Testis (tissue), 3 donors: ENCODE results near the gene TMEM45B. TPM values are rescaled to one million over a fixed set of nuclear protein-coding genes. Genes with fewer than 3 reads are reported as not detected.
"Not testable (repeated sequence)": the region's sequence is repeated elsewhere in the genome, so short reads cannot be mapped to it uniquely, and the experiment has no call there.

Experiments used
- DNase-seq: peaks from one replicate; pipeline ENCODE4 v3.0.0-alpha.2; 2019
- H3K27ac ChIP-seq, 2 donors: fragments of 200-600 bp; sonication (generic); one replicate each; pipeline ENCODE4 v1.5.1; 2019
- H3K27me3 ChIP-seq: fragments of 200-600 bp; sonication (generic); one replicate; pipeline ENCODE4 v1.5.1; 2019
- H3K36me3 ChIP-seq: fragments of 200-600 bp; sonication (generic); one replicate; pipeline ENCODE4 v1.5.1; 2017; ENCODE audit warnings: low read depth; ENCODE audit errors: missing control alignments
- H3K4me1 ChIP-seq: fragments of 200-600 bp; sonication (generic); one replicate; pipeline ENCODE4 v1.5.1; 2019
- H3K4me3 ChIP-seq, 2 donors: fragments of 200-600 bp; sonication (generic); one replicate each; pipeline ENCODE4 v1.5.1; 2017 to 2019
- H3K9me3 ChIP-seq: fragments of 200-600 bp; sonication (generic); one replicate; pipeline ENCODE4 v1.5.1; 2017
- POLR2A ChIP-seq: fragments of 450-650 bp; IDR thresholded peaks from one replicate; pipeline ENCODE4 v1.6.1; 2017; ENCODE audit warnings: antibody characterized with exemption, mild to moderate bottlenecking, moderate library complexity
- WGBS, 2 donors: methylation state at CpG; one replicate each; pipeline ENCODE4 v1.1.5; 2018; 5-methylcytosine and 5-hydroxymethylcytosine counted together
- intact Hi-C: fragments of 100-400 bp; cut with DNase I; formaldehyde crosslinking; loops from one replicate; pipeline ENCODE4 v1.15.1; 2023; ENCODE audit warnings: low total_unique reads
- polyA plus RNA-seq: library from polyadenylated mRNA; stranded (reverse); fragments of 350-450 nt; fragmentation: Illumina TruSeq; extraction: RNeasy Lipid Tissue Mini Kit (QIAGEN cat#74804); gene quantifications from one replicate; pipeline ENCODE4 v1.2.3, GENCODE V29; 2014; ENCODE audit warnings: low read depth, low replicate concordance; ENCODE audit not compliant: insufficient read depth
- total RNA-seq, 2 donors: library from RNA; depleted of rRNA; stranded (reverse); fragments of >200 nt; gene quantifications; one replicate each; pipeline ENCODE4 v1.2.3, GENCODE V29; 2016
- TF ChIP-seq, protein P1 (sequence below), 3 experiments: fragments of 450-650 bp in 2 of 3; fragments of 200-600 bp in 1 of 3; sonication (generic) in 1 of 3; IDR thresholded peaks; one replicate each; pipeline ENCODE4 v1.5.1; 2016 to 2019; ENCODE audit warnings: antibody characterized with exemption in 3 of 3, mild to moderate bottlenecking in 2 of 3, moderate library complexity in 1 of 3

TMEM45B gene
- total and polyA plus RNA-seq, 3 donors from 2014 or later, result 0.12 to 0.54 TPM; not detected in 1

DNA sequence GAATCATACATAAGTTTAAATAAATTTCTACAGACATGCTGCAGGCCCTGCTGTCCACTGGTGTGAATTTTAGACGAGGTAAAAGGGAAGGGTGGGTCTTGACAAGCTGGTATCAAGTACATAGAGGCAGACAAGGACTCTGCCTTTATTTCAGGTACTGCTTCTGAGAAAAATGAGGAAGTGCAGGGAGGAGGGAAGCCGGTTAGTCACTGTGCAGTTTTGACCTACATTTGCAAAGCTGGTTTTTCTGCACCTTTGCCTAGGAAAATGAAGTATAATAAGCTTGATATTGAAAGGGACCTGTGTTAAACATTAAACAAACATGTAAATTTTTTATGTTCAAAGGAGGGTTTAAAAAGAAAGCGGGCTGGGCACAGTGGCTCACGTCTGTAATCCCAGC lies 24.6 kb downstream of the TMEM45B start:
- WGBS, 2 donors, result 65 to 69% methylated on average over 4 of the region's 4 CpGs
- no peak for TF ChIP-seq POLR2A
- TF ChIP-seq, protein P1, sequence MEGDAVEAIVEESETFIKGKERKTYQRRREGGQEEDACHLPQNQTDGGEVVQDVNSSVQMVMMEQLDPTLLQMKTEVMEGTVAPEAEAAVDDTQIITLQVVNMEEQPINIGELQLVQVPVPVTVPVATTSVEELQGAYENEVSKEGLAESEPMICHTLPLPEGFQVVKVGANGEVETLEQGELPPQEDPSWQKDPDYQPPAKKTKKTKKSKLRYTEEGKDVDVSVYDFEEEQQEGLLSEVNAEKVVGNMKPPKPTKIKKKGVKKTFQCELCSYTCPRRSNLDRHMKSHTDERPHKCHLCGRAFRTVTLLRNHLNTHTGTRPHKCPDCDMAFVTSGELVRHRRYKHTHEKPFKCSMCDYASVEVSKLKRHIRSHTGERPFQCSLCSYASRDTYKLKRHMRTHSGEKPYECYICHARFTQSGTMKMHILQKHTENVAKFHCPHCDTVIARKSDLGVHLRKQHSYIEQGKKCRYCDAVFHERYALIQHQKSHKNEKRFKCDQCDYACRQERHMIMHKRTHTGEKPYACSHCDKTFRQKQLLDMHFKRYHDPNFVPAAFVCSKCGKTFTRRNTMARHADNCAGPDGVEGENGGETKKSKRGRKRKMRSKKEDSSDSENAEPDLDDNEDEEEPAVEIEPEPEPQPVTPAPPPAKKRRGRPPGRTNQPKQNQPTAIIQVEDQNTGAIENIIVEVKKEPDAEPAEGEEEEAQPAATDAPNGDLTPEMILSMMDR (IDR thresholded peaks at IDR 0.05), result no peak
- Histone ChIP-seq H3K9me3 (no peaks in the 10 kb centered on the region), H3K27me3 (no peaks in the 10 kb centered on the region), H3K4me1 (no peaks in the 10 kb centered on the region), H3K36me3 (no peaks in the 10 kb centered on the region), H3K4me3 (no peak overlapping the region), H3K27ac (no peak overlapping the region)
- intact Hi-C loops, result no loop called here
- no peak for DNase-seq

DNA sequence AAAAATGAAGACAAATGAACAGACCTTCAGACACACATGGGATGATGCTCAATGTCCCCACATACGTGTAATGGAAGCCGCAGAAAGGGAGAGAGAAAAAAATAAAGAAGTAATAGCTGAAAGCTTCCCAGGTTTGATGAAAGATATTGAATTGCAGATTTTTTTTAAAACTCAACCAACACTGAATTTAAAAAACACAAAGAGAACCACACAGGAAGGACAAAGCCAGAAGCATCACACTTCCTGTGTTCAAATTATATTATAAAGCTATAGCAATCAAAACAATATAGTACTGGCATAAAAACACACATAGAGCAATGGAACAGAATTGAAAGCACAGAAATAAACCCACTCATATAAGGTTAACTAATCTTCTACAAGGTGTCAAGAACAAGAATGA lies 26.5 kb downstream of the TMEM45B start:
- intact Hi-C loops, result no loop called here
- Histone ChIP-seq H3K36me3 (no peaks in the 10 kb centered on the region), H3K4me3 (no peak overlapping the region), H3K27me3 (no peaks in the 10 kb centered on the region), H3K9me3 (no peaks in the 10 kb centered on the region), H3K27ac (no peak overlapping the region), H3K4me1 (no peaks in the 10 kb centered on the region)
- no peak for TF ChIP-seq POLR2A
- TF ChIP-seq, protein P1 (IDR thresholded peaks at IDR 0.05), result no peak
- 96 to 98% methylated on average over 2 of the region's 2 CpGs for WGBS, 2 donors
- no peak for DNase-seq

DNA sequence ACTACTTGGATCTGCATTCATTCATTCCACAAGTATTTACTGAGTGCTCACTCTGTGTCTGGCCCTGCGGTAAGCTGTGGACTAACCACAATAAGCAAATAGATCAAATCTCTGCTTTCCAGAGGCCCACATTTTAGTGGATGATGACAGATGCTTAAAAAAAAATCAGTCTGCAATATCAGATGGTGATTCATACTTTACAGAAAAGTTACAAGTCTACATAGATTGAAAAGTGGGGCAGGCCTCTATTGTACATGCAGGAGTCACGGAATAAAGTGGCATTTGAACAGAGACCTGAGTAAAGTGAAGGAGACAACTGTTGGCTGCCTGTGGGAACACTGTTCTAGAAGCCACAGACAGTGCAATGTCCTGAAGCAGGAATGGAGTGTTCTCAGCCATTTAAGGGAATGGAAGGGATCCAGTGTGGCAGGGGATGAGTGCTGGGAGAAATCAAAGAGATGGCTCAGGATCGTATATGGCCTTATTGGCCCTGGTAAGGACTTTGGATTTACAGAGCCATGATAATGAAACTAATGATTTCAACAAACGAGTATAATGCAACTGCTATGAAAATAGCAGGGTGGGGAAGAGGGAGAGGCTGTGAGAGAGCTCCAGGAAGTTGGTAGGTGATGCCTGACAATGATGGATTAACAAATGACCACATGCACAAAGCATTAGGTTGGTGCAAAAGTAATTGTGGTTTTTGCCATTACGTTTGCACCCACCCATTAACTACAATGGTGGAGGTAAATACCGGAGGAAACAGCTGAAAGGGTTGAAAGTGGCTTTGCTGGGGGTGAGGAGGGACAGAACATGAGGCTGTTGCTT lies 31.1 kb downstream of the TMEM45B start:
- Histone ChIP-seq H3K36me3 (no peaks in the 10 kb centered on the region), H3K4me3 (no peak overlapping the region), H3K27me3 (no peaks in the 10 kb centered on the region), H3K27ac (no peak overlapping the region), H3K4me1 (no peaks in the 10 kb centered on the region), H3K9me3 (no peaks in the 10 kb centered on the region)
- WGBS, 2 donors, result 78 to 79% methylated on average over 6 of the region's 6 CpGs
- intact Hi-C loops, result no loop called here
- no peak for DNase-seq
- TF ChIP-seq, protein P1 (IDR thresholded peaks at IDR 0.05), result no peak
- TF ChIP-seq POLR2A, result no peak

DNA sequence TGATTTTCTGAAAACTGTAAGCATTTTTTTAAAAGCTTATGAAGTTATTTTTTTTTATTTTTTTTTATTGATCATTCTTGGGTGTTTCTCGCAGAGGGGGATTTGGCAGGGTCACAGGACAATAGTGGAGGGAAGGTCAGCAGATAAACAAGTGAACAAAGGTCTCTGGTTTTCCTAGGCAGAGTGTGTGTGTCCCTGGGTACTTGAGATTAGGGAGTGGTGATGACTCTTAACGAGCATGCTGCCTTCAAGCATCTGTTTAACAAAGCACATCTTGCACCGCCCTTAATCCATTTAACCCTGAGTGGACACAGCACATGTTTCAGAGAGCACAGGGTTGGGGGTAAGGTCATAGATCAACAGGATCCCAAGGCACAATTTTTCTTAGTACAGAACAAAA lies 31.7 kb downstream of the TMEM45B start:
- H3K9me3 ChIP-seq, H3K36me3 ChIP-seq, intact Hi-C loops, H3K27me3 ChIP-seq, H3K4me1 ChIP-seq, H3K27ac ChIP-seq, H3K4me3 ChIP-seq, DNase-seq: not testable (repeated sequence)
- WGBS, 2 donors, result 62 to 67% methylated on average over 2 of the region's 3 CpGs

DNA sequence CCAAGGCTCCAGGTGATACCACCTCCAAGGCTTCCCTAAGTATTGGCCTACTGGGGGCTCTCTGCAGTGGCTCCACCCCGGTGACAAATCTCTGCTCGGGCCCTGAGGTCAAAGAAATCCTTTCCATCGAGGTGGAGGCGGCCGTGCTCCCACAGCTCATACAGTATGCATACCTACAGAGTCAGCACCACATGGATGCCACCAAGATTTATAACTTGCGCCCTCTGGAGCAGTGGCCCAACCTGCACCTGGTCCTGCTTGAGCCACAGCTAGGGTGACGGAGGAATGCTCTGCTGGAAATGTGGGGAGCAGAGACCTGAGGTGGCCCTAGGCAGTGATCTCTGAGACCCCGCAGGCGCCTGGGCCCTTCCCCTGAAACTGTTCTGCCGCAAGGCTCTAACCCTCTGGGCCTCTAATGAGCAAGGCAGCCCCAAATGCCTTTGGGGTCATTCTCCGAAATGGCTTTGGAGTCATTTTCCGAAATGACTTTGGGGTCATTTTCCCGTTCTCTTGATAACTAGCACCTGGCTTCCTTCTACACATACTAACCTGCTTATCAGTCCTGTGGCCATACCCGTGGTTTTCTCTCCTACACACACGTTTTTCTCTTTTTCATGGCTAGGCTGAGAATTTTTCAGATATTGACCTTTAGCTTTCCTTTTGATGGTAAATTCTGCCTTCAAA lies 33.9 kb downstream of the TMEM45B start:
- Histone ChIP-seq H3K4me3 (no peak overlapping the region), H3K27me3 (no peaks in the 10 kb centered on the region), H3K4me1 (no peaks in the 10 kb centered on the region), H3K27ac (no peak overlapping the region), H3K9me3 (no peaks in the 10 kb centered on the region), H3K36me3 (no peaks in the 10 kb centered on the region)
- no peak for TF ChIP-seq POLR2A
- TF ChIP-seq, protein P1 (IDR thresholded peaks at IDR 0.05), result no peak
- intact Hi-C loops, result no loop called here
- DNase-seq, result no peak
- 83% methylated on average over 12 to 15 of the region's 15 CpGs for WGBS, 2 donors
